Measurements from ENCODE around the gene EIF3B.

DNA sequence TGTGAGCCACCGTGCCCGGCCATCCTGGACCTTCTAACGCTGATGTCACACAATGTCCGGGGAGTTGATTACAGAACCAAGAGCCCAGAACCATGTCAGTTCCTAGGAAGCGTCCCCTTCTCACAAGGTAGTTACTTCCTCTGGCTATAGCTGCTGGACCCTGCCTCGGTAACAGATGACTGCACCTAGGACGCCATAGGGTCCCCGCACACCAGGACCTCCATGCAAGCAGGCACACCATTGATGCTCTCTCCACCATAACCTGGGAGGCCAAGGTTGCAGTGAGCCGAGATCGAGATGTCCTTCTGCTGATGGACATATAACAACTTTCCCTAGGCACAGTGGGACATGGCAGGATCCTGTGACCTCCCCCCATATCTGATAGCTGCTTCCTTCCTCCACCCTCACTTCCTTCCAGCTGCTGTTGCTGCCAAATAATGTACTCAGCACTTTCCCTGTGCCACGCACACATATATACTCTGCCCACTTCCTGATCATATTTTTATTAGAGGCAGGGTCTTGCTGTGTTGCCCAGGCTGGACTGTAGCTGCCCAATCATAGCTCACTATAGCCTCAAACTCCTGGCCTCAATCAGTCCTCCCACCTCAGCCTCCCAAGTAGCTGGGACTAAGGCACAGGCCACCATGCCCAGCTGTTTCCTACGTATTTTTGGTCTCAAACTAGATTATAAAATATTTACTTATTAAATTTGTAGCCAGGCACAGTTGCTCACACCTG is 36.9 kb upstream of the EIF3B start:
- TF ChIP-seq, protein P1, sequence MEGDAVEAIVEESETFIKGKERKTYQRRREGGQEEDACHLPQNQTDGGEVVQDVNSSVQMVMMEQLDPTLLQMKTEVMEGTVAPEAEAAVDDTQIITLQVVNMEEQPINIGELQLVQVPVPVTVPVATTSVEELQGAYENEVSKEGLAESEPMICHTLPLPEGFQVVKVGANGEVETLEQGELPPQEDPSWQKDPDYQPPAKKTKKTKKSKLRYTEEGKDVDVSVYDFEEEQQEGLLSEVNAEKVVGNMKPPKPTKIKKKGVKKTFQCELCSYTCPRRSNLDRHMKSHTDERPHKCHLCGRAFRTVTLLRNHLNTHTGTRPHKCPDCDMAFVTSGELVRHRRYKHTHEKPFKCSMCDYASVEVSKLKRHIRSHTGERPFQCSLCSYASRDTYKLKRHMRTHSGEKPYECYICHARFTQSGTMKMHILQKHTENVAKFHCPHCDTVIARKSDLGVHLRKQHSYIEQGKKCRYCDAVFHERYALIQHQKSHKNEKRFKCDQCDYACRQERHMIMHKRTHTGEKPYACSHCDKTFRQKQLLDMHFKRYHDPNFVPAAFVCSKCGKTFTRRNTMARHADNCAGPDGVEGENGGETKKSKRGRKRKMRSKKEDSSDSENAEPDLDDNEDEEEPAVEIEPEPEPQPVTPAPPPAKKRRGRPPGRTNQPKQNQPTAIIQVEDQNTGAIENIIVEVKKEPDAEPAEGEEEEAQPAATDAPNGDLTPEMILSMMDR (conservative IDR thresholded peaks at IDR 0.05; ENCODE audit: low read depth, low read length), result no peak
- no peak for TF ChIP-seq POLR2A (IDR thresholded peaks at IDR 0.05; ENCODE audit: low read depth, low read length)
- no peak for TF ChIP-seq RFX5 (IDR thresholded peaks at IDR 0.05; ENCODE audit: low read depth, low read length)
- no peak for TF ChIP-seq SMC3 (IDR thresholded peaks at IDR 0.05; ENCODE audit: low read depth, low read length)
